OCI-LY3 (cell line): ENCODE data around the gene KCNIP4.

ENCODE experiments used
- H2AFZ ChIP-seq: fragments of 200-600, 300-600 bp; shearing (Covaris generic); 2 replicates; pipeline ENCODE4 v1.6.0; 2014; ENCODE audit warnings: antibody characterized with exemption, low read depth, low read length
- H3K27ac ChIP-seq: fragments of 200-600, 300-600 bp; sonication (generic); 2 replicates; pipeline ENCODE4 v1.5.1; 2014; ENCODE audit warnings: mild to moderate bottlenecking, low read length, moderate library complexity, mixed read lengths
- H3K27me3 ChIP-seq: fragments of 200-600, 300-600 bp; sonication (generic); 2 replicates; pipeline ENCODE4 v1.6.1; 2014; ENCODE audit warnings: low read depth, low read length, mixed read lengths
- H3K36me3 ChIP-seq: fragments of 200-600, 300-600 bp; sonication (generic); replicated peaks from 2 replicates; pipeline ENCODE3; 2014; ENCODE audit warnings: low read depth, low read length, mixed read lengths
- H3K4me1 ChIP-seq: fragments of 300-600, 200-600 bp; sonication (generic); 2 replicates; pipeline ENCODE4 v1.6.1; 2014; ENCODE audit warnings: low read length, mixed read lengths
- H3K4me2 ChIP-seq: fragments of 200-600, 300-600 bp; sonication (generic); 2 replicates; pipeline ENCODE4 v1.6.1; 2014; ENCODE audit warnings: low read length, mixed read lengths
- H3K4me3 ChIP-seq: fragments of 300-600, 200-600 bp; sonication (generic); 2 replicates; pipeline ENCODE4 v1.5.1; 2014; ENCODE audit warnings: antibody characterized with exemption, mild to moderate bottlenecking, low read length, moderate library complexity
- H3K79me2 ChIP-seq: fragments of 300-600, 200-600 bp; shearing (Covaris generic); 2 replicates; pipeline ENCODE4 v1.6.1; 2014; ENCODE audit warnings: mild to moderate bottlenecking, low read length, mixed read lengths
- H3K9ac ChIP-seq: fragments of 300-600, 200-600 bp; shearing (Covaris generic); 2 replicates; pipeline ENCODE4 v1.6.0; 2014; ENCODE audit warnings: mild to moderate bottlenecking, low read length, moderate library complexity
- H3K9me3 ChIP-seq: fragments of 200-600, 300-600 bp; shearing (Covaris generic); 2 replicates; pipeline ENCODE4 v1.6.1; 2014; ENCODE audit warnings: low read length, mixed read lengths; ENCODE audit not compliant: insufficient read depth
- H4K20me1 ChIP-seq: fragments of 200-600, 300-600 bp; sonication (generic); 2 replicates; pipeline ENCODE4 v1.6.1; 2016; ENCODE audit warnings: low read length, mixed read lengths; ENCODE audit not compliant: insufficient read depth
- CTCF ChIP-seq: fragments of 200-600, 300-600 bp; sonication (generic); IDR thresholded peaks from 2 replicates; pipeline ENCODE4 v1.5.1; 2014; ENCODE audit warnings: antibody characterized with exemption, low read length, low read depth
- EZH2phosphoT487 ChIP-seq: fragments of 200-600 bp; shearing (Covaris generic); IDR thresholded peaks from 2 replicates; pipeline ENCODE4 v1.6.1; 2018; ENCODE audit warnings: antibody characterized with exemption, mixed run types, low read depth

KCNIP4 gene

DNA sequence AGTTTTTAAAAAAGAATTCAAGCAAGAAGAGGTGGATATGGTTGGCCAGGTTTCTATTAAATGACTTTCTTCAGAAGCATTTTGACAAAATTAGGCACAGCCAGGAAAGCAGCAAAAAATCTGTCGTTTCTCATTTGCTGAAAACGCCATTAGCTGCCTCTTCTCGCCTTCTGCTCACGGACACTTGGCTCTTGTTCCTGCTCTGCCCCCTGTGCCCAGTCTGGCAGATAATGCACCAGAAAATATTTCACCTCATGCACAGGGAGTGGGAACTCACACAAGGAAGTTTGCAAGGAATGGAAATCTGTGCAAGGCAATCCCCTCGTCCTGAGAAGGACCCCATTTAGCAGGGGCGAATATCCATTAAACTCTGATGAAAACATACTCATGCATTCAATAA lies 988.3 kb downstream of the KCNIP4 start:
- no peaks in the 10 kb centered on the region for H3K36me3 ChIP-seq
- no peak overlapping the region for H3K4me2 ChIP-seq
- H3K9me3 ChIP-seq, result no peaks in the 10 kb centered on the region
- no peaks in the 10 kb centered on the region for H3K79me2 ChIP-seq
- no peaks in the 10 kb centered on the region for H4K20me1 ChIP-seq
- H3K4me3 ChIP-seq, result no peak overlapping the region
- H3K9ac ChIP-seq, result no peak overlapping the region
- H3K27ac ChIP-seq, result no peak overlapping the region
- H2AFZ ChIP-seq, result no peak overlapping the region
- H3K27me3 ChIP-seq, result no peaks in the 10 kb centered on the region
- H3K4me1 ChIP-seq, result no peaks in the 10 kb centered on the region
- TF ChIP-seq CTCF (no peak), EZH2phosphoT487 (no peak)

DNA sequence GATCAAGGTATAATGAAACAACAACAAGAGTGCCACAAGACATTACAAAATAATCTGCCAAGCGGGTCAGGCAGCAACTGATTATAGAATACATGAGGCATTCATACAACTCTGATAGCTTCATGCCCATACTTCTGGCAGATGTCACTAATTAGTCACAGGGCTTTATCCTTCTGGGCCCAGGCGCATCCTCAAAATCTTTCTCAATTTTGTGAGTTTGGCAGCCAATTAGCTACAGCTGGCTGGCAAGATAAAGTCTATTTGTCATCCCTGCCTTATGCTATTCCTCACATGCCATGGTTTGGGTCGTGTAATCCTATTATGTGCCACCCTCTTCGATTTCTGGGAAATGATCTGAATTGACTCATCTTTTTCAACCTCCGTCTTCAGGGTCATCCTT lies 994.0 kb downstream of the KCNIP4 start:
- Histone ChIP-seq H3K4me3 (no peak overlapping the region), H3K4me1 (no peaks in the 10 kb centered on the region), H3K27ac (no peak overlapping the region), H2AFZ (no peak overlapping the region), H3K36me3 (no peaks in the 10 kb centered on the region), H3K9ac (no peak overlapping the region), H3K9me3 (no peaks in the 10 kb centered on the region), H4K20me1 (no peaks in the 10 kb centered on the region), H3K4me2 (no peak overlapping the region), H3K27me3 (no peaks in the 10 kb centered on the region), H3K79me2 (no peaks in the 10 kb centered on the region)
- TF ChIP-seq EZH2phosphoT487 (no peak), CTCF (no peak)

DNA sequence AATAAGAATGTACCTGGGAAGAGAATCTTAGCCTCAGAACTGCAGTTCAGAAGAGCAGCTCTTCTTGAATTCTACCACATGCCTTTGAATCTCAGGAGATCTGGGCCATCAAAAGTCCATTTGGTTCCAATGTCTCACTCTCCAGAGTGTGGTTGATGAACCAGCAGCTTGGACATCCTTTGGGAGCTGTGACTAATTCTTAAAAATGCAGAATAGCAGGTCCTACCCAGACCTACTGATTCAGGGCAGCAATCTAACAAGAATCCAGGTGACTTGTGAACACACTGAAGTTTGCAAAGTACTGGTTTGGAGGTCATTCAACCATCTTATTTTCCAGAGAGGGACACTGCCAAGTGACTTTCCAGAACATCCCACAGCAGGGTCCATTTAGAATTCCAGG lies 1003.6 kb downstream of the KCNIP4 start:
- Histone ChIP-seq H3K27me3 (no peaks in the 10 kb centered on the region), H3K4me3 (no peak overlapping the region), H2AFZ (no peak overlapping the region), H3K79me2 (no peaks in the 10 kb centered on the region), H3K27ac (no peak overlapping the region), H3K9me3 (no peaks in the 10 kb centered on the region), H3K4me1 (no peaks in the 10 kb centered on the region), H3K9ac (no peak overlapping the region), H3K36me3 (no peaks in the 10 kb centered on the region), H4K20me1 (no peaks in the 10 kb centered on the region), H3K4me2 (no peak overlapping the region)
- TF ChIP-seq EZH2phosphoT487 (no peak), CTCF (no peak)

- H3K79me2 ChIP-seq, result no peaks in the 10 kb centered on the region
- no peaks in the 10 kb centered on the region for H3K27me3 ChIP-seq
- H3K27ac ChIP-seq, result no peak overlapping the region
- no peaks in the 10 kb centered on the region for H3K36me3 ChIP-seq
- H2AFZ ChIP-seq, result no peak overlapping the region
- no peak overlapping the region for H3K4me2 ChIP-seq
- no peaks in the 10 kb centered on the region for H3K4me1 ChIP-seq
- H3K4me3 ChIP-seq, result no peak overlapping the region
- H3K9ac ChIP-seq, result no peak overlapping the region
- H3K9me3 ChIP-seq, result no peaks in the 10 kb centered on the region
- no peaks in the 10 kb centered on the region for H4K20me1 ChIP-seq
- no peak for TF ChIP-seq CTCF
- TF ChIP-seq EZH2phosphoT487, result no peak
These were observed 1004.1 kb downstream of the KCNIP4 start for GRCh38 chr4:20944451-20944850.
